Endothelial cell of umbilical vein (primary cell): ENCODE data around the gene MFSD6. TPM values are rescaled to one million over a fixed set of nuclear protein-coding genes. Genes with fewer than 3 reads are reported as not detected.

Source experiments
- BruUV-seq: library from RNA; stranded (reverse); fragments of 400-500 nt; replicated peaks from 2 replicates; lab custom pipeline; 2021; lab: Mats Ljungman, UMichigan
- CTCF ChIA-PET: fragments of 300-600, 350-600 bp; sonication (Branson Sonifier 250); formaldehyde crosslinking; loops from one replicate; lab custom pipeline; 2021; ENCODE audit warnings: antibody characterized with exemption, inconsistent platforms; lab: Charles Lee
- POLR2A ChIA-PET: fragments of 300-600, 350-600 bp; sonication (Branson Sonifier 250); formaldehyde crosslinking; loops from one replicate; lab custom pipeline; 2021; ENCODE audit warnings: antibody characterized with exemption, inconsistent platforms; lab: Charles Lee
- DNase-seq: peaks from one replicate; pipeline ENCODE4 v3.0.0-alpha.2; 2011; ENCODE audit warnings: low read depth, low spot score
- FAIRE-seq: peaks from 2 replicates; lab custom pipeline; 2011; peaks lifted over from hg19 to GRCh38; lab: Jason Lieb, UNC
- H2AFZ ChIP-seq: 2 replicates; pipeline ENCODE4 v1.6.0; 2012; ENCODE audit warnings: low read depth, low read length, control low read depth, inconsistent platforms
- H3K27ac ChIP-seq: 2 replicates; pipeline ENCODE4 v1.5.1; 2011; ENCODE audit warnings: low read depth, mild to moderate bottlenecking, control low read depth, low read length, moderate library complexity; ENCODE audit not compliant: insufficient read depth
- H3K27me3 ChIP-seq, 2 experiments: 2 replicates each; pipeline versions ENCODE4 v1.6.0 to v1.6.1; 2011; ENCODE audit warnings: low read length in 2 of 2, mixed read lengths in 1 of 2; ENCODE audit not compliant: control insufficient read depth in 2 of 2, insufficient read depth in 2 of 2
- H3K36me3 ChIP-seq, 2 experiments: 2 replicates in 1 of 2; 3 replicates in 1 of 2; pipeline ENCODE4 v1.5.1; 2011; ENCODE audit warnings: low read length in 2 of 2, mild to moderate bottlenecking in 1 of 2, moderate library complexity in 1 of 2; ENCODE audit not compliant: control insufficient read depth in 2 of 2, insufficient read depth in 2 of 2; ENCODE audit errors: extremely low read depth in 1 of 2
- H3K4me1 ChIP-seq: 3 replicates; pipeline ENCODE4 v1.5.1; 2011; ENCODE audit warnings: mild to moderate bottlenecking, low read length; ENCODE audit not compliant: control insufficient read depth, insufficient read depth; ENCODE audit errors: extremely low read depth
- H3K4me2 ChIP-seq: 2 replicates; pipeline ENCODE4 v1.6.1; 2011; ENCODE audit warnings: low read length, control low read depth, mixed read lengths; ENCODE audit not compliant: insufficient read depth
- H3K4me3 ChIP-seq, 3 experiments: fragments of 200-600 bp in 1 of 3; sonication (generic), shearing (Covaris generic) in 1 of 3; replicated peaks in 1 of 3; 2 replicates each; pipeline ENCODE4 v1.5.1; 2011 to 2016; ENCODE audit warnings: control low read depth in 3 of 3, low read length in 3 of 3, mild to moderate bottlenecking in 2 of 3, inconsistent platforms in 1 of 3, low read depth in 1 of 3, moderate library complexity in 1 of 3; ENCODE audit not compliant: insufficient read depth in 1 of 3
- H3K79me2 ChIP-seq: 2 replicates; pipeline ENCODE4 v1.6.0; 2012; ENCODE audit warnings: low read length, inconsistent platforms; ENCODE audit not compliant: control insufficient read depth, insufficient read depth
- H3K9ac ChIP-seq: replicated peaks from 2 replicates; pipeline ENCODE3; 2011; ENCODE audit warnings: low read length, control low read depth; ENCODE audit not compliant: insufficient read depth; ENCODE audit errors: extremely low read depth
- H3K9me1 ChIP-seq: replicated peaks from 3 replicates; pipeline ENCODE4 v1.6.0; 2011; ENCODE audit warnings: mild to moderate bottlenecking, low read length; ENCODE audit not compliant: control insufficient read depth, insufficient read depth; ENCODE audit errors: extremely low read depth
- H3K9me3 ChIP-seq: replicated peaks from 2 replicates; pipeline ENCODE4 v1.5.1; 2012; ENCODE audit warnings: low read length, inconsistent platforms; ENCODE audit not compliant: control insufficient read depth, insufficient read depth
- H4K20me1 ChIP-seq: replicated peaks from 2 replicates; pipeline ENCODE3; 2011; ENCODE audit warnings: mild to moderate bottlenecking, low read length; ENCODE audit not compliant: control insufficient read depth, insufficient read depth; ENCODE audit errors: extremely low read depth
- CTCF ChIP-seq, 2 donors: IDR thresholded peaks; 1 replicate in 1 of 2; 2 replicates in 1 of 2; pipeline ENCODE4 v1.5.1; 2011; ENCODE audit warnings: low read length in 2 of 2, mild to moderate bottlenecking in 2 of 2, moderate library complexity in 2 of 2, control low read depth in 1 of 2, inconsistent platforms in 1 of 2, low read depth in 1 of 2; ENCODE audit not compliant: insufficient read depth in 1 of 2; ENCODE audit errors: extremely low read depth in 1 of 2
- EZH2 ChIP-seq: IDR thresholded peaks from 2 replicates; pipeline ENCODE4 v1.6.1; 2012; ENCODE audit warnings: borderline replicate concordance, low read depth, mild to moderate bottlenecking, moderate library complexity, low read length, inconsistent platforms; ENCODE audit not compliant: severe bottlenecking
- FOS ChIP-seq: IDR thresholded peaks from 2 replicates; pipeline ENCODE4 v1.6.1; 2011; ENCODE audit warnings: mild to moderate bottlenecking, low read length, moderate library complexity, borderline replicate concordance; ENCODE audit not compliant: insufficient read depth
- GATA2 ChIP-seq: IDR thresholded peaks from 2 replicates; pipeline ENCODE4 v1.7.0; 2011; ENCODE audit warnings: low read depth, mild to moderate bottlenecking, moderate library complexity, mixed read lengths, low read length; ENCODE audit not compliant: insufficient read length, insufficient read depth
- JUN ChIP-seq: IDR thresholded peaks from 2 replicates; pipeline ENCODE4 v1.6.1; 2011; ENCODE audit warnings: borderline replicate concordance, low read depth; ENCODE audit not compliant: insufficient read length, insufficient read depth
- MAX ChIP-seq: IDR thresholded peaks from 2 replicates; pipeline ENCODE4 v1.6.1; 2011; ENCODE audit not compliant: insufficient read depth, insufficient read length
- MYC ChIP-seq: IDR thresholded peaks from one replicate; pipeline ENCODE4 v1.6.1; 2011; ENCODE audit warnings: mild to moderate bottlenecking, low read depth, low read length
- POLR2A ChIP-seq: IDR thresholded peaks from 2 replicates; pipeline ENCODE4 v1.6.1; 2012; ENCODE audit warnings: low read depth, mild to moderate bottlenecking, control low read depth, low read length
- POLR2AphosphoS5 ChIP-seq: IDR thresholded peaks from 2 replicates; pipeline ENCODE4 v1.6.1; 2012; ENCODE audit warnings: low read depth, mild to moderate bottlenecking, control low read depth, low read length, moderate library complexity; ENCODE audit not compliant: insufficient read depth
- dilution Hi-C: fragments of 300-500 bp; cut with MboI; formaldehyde crosslinking; loops from one replicate; pipeline ENCODE4 v1.15.0; 2019; ENCODE audit warnings: low sequenced_read_pairs; ENCODE audit not compliant: extremely low pct_ligation_motif_present
- intact Hi-C: fragments of 100-400 bp; cut with micrococcal nuclease; formaldehyde crosslinking; loops from one replicate; pipeline ENCODE4 v1.10.0; 2022
- polyA plus RNA-seq, 4 experiments: library from polyadenylated mRNA; depleted of rRNA in 3 of 4; stranded (reverse) in 3 of 4; unstranded in 1 of 4; fragments of >200 nt; gene quantifications; 2 replicates each; pipeline versions ENCODE4 v1.2.1 to v1.2.3, GENCODE V29; 2011 to 2012; ENCODE audit warnings: missing spikeins in 1 of 4
- total RNA-seq: library from RNA; stranded (reverse); gene quantifications from 2 replicates; pipeline ENCODE4 v1.2.3, GENCODE V29; 2021

MFSD6 gene
- total and polyA plus RNA-seq, 2 donors (not counting 3 experiments of a cell fraction or from before 2014, with no cell fraction given) = 4.3 to 4.5 TPM

- H4K20me1 ChIP-seq = no peaks in the 10 kb centered on the region
- H2AFZ ChIP-seq = no peak overlapping the region
- no peak overlapping the region for H3K4me3 ChIP-seq
- H3K4me2 ChIP-seq = no peak overlapping the region
- H3K27ac ChIP-seq = no peak overlapping the region
- no peak for TF ChIP-seq CTCF (IDR thresholded peaks at IDR 0.05; ENCODE audit: extremely low read depth in 1 of 2, insufficient read depth in 1 of 2, low read depth in 1 of 2, low read length in 2 of 2)
- no peak for TF ChIP-seq POLR2A
- TF ChIP-seq JUN = no peak
- TF ChIP-seq FOS = no peak
- TF ChIP-seq MYC = no peak
- TF ChIP-seq POLR2AphosphoS5 = no peak
- TF ChIP-seq EZH2 = no peak
- no peak for TF ChIP-seq GATA2
- no peak for TF ChIP-seq MAX
- no peaks in the 10 kb centered on the region for H3K9me1 ChIP-seq
- H3K9ac ChIP-seq = no peak overlapping the region
- H3K4me1 ChIP-seq = no peaks in the 10 kb centered on the region
- no peak for FAIRE-seq
- H3K27me3 ChIP-seq = no peaks in the 10 kb centered on the region
- H3K79me2 ChIP-seq = no peaks in the 10 kb centered on the region
- intact Hi-C loops (no loop called here), dilution Hi-C loops (no loop called here)
- no peaks in the 10 kb centered on the region for H3K36me3 ChIP-seq
- no peaks in the 10 kb centered on the region for H3K9me3 ChIP-seq
- DNase-seq = no peak
- ChIA-PET CTCF (interaction anchor here (1.0 to 1.4 kb wide), 3 partner anchors 10 to 31 kb away, joined by 3 to 9 read pairs (median 3); no protein-coding TSS in a partner anchor), POLR2A (no interaction called here)
- BruUV-seq = no TSS peak
These were observed 93.1 kb downstream of the MFSD6 start for GRCh38 chr2:190501231-190501630.
